HUES64 (cell line): ENCODE data around the gene MSANTD4.
"Not testable (repeated sequence)": the region's sequence is repeated elsewhere in the genome, so short reads cannot be mapped to it uniquely, and the experiment has no call there.

Experiments used
- H3K27ac ChIP-seq: 2 replicates; pipeline ENCODE4 v1.7.0; 2013; ENCODE audit warnings: low read depth, low read length, inconsistent platforms
- H3K27me3 ChIP-seq: 2 replicates; pipeline ENCODE4 v1.6.1; 2013; ENCODE audit warnings: mild to moderate bottlenecking, low read length; ENCODE audit not compliant: insufficient read depth
- H3K36me3 ChIP-seq: 2 replicates; pipeline ENCODE4 v1.6.1; 2013; ENCODE audit warnings: mild to moderate bottlenecking, low read length; ENCODE audit not compliant: insufficient read depth
- H3K4me1 ChIP-seq: 2 replicates; pipeline ENCODE4 v1.6.1; 2013; ENCODE audit warnings: mild to moderate bottlenecking, low read length, moderate library complexity; ENCODE audit not compliant: insufficient read depth
- H3K4me3 ChIP-seq: 2 replicates; pipeline ENCODE4 v1.5.1; 2013; ENCODE audit warnings: mild to moderate bottlenecking, low read length, moderate library complexity
- H3K9ac ChIP-seq: 2 replicates; pipeline ENCODE4 v1.6.1; 2013; ENCODE audit warnings: mild to moderate bottlenecking, low read depth, low read length
- H3K9me3 ChIP-seq: 2 replicates; pipeline ENCODE4 v1.6.1; 2013; ENCODE audit warnings: low read depth, low read length; ENCODE audit not compliant: insufficient read depth
- WGBS: fragments of 150-250, 120-280 bp; methylation state at CpG from one replicate; pipeline ENCODE4 v1.1.7; 2013; ENCODE audit warnings: missing lambda C conversion rate; 5-methylcytosine and 5-hydroxymethylcytosine counted together

MSANTD4 gene

DNA sequence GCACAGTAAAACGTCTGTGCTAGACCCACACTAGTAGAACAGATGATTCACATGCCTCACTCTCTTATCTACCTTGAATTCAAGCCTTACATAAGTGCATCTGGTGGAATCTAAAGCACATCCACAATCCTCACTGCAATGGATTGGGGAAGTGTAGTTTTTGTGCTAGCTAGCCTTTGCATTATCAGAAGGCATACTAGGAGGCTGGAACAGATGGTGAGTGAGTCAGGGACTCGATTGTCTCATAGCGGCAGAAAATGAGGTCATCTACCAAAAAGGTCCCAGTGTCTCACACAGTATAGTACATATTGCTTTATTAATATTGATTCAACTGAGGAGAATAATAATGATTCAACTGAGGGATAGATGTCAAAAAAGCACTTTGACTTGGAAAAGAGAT lies 9.3 kb downstream of the MSANTD4 start:
- no peaks in the 10 kb centered on the region for H3K27me3 ChIP-seq
- H3K4me1 ChIP-seq = peaks cover 17% of the 10 kb centered on the region
- H3K27ac ChIP-seq = no peak overlapping the region
- no peak overlapping the region; the same call in 1 of the 2 replicates for H3K9ac ChIP-seq
- WGBS = 80% methylated on average over 1 of the region's 3 CpGs
- no peak overlapping the region for H3K4me3 ChIP-seq
- H3K36me3 ChIP-seq = peaks cover 37% of the 10 kb centered on the region
- no peaks in the 10 kb centered on the region for H3K9me3 ChIP-seq

DNA sequence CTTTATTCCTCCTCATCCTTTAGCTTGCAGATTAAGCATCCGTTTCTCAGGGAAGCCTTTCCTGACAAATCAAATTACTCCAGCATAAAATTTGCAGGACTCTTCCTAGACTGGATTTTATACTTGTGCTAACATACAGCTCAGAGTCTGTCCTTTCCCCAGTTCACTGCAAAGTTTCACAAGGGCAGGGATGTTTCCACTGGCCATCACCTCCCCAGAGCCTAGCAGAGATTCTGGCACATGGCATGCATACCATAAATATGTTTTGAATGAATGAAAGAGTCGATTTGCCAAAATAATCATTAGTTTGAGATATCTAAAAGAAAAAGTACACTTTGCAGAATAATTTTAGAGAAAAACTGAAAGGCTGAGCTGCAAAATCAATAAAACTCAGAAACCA lies 10.6 kb downstream of the MSANTD4 start:
- peaks cover 17% of the 10 kb centered on the region for H3K4me1 ChIP-seq
- H3K36me3 ChIP-seq = peaks cover 47% of the 10 kb centered on the region
- no peak overlapping the region for H3K27ac ChIP-seq
- no peak overlapping the region for H3K9ac ChIP-seq
- H3K9me3 ChIP-seq = 0 out of 2 replicates have a peak, but pooled peaks cover under 1% of the 10 kb centered on the region
- 89% methylated on average over 1 of the region's 2 CpGs for WGBS
- no peaks in the 10 kb centered on the region for H3K27me3 ChIP-seq
- no peak overlapping the region for H3K4me3 ChIP-seq

DNA sequence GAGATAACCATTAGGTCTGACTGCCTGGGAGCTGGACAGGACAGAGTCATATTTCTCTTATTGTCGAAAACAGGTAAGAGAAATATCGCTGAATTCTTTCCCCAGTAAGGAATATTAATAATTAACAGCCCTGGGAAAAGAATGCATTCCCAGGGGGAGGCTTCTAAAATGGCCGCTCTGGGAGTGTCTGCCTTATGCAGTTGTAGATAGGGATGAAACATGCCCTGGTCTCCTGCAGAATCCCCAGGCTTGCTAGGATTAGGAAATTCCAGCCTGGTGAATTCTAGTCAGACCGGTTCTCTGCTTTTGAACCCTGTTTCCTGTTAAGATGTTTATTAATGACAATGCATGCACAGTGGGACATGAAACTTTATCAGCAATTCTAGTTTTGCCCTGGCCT lies 18.9 kb downstream of the MSANTD4 start:
- peaks cover 21% of the 10 kb centered on the region for H3K9me3 ChIP-seq
- not testable (repeated sequence) for H3K9ac ChIP-seq, H3K4me1 ChIP-seq, H3K4me3 ChIP-seq, H3K27me3 ChIP-seq, H3K27ac ChIP-seq
- H3K36me3 ChIP-seq = peaks cover 43% of the 10 kb centered on the region
- 89% methylated on average over 4 of the region's 4 CpGs for WGBS

DNA sequence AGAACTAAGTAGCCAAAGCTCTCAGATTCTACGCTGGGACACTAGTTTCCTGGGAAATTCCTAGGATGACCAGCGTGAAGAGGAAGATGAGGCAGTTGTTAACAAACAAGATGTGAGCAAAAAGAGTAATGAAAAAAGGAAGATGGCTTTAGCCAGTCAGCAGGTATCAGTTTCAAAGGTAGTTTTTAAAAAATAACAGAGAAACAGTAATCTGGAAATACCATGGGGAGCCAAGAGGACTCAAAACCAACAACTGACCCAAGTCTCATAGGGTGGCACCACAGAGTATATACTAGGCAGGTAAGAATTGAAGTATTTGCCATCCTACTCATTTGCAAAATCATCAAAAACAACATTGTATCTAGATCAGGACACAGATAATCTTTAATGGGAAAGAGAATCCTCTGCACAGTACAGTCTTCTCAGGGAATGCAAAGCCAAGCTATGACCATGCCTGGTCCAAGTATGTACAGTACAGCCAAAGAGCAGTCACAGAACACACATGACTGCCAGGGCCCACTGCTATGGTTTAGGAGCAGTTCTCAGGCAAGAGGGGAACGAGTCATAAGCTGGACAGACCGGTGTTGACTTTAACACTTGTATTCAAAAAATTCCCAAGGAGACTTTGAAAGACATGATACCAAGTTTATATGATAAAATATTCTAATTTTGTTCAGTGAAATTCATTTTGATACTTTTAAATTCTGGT lies 20.6 kb downstream of the MSANTD4 start:
- 92% methylated on average over 4 of the region's 4 CpGs for WGBS
- Histone ChIP-seq H3K27me3 (no peaks in the 10 kb centered on the region), H3K9me3 (peaks cover 20% of the 10 kb centered on the region), H3K4me3 (no peak overlapping the region), H3K4me1 (no peaks in the 10 kb centered on the region), H3K36me3 (peaks cover 28% of the 10 kb centered on the region), H3K9ac (no peak overlapping the region), H3K27ac (no peak overlapping the region)

DNA sequence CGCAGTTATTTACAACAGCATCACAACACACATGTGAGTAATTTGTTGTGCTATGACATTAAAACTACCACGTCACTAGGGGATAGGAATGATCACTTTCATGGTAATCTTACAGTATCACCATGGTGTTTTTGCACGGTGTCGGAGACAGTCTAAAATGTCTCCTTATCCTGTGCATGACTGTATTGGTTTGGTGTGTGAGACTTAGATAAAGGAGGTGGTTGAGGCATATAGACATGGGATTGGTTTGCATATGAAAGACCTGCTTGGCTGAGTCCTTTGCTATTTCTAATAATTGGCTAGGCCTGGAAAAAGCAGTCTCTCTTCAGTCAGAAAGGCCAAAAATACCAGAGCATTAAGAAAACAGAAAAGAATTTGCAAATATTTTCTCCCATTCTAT lies 30.2 kb downstream of the MSANTD4 start:
- no peak overlapping the region for H3K4me3 ChIP-seq
- no peak overlapping the region for H3K27ac ChIP-seq
- H3K4me1 ChIP-seq = peaks cover 12% of the 10 kb centered on the region
- 94% methylated on average over 4 of the region's 4 CpGs for WGBS
- H3K36me3 ChIP-seq = peaks cover 13% of the 10 kb centered on the region
- no peak overlapping the region for H3K9ac ChIP-seq
- H3K9me3 ChIP-seq = no peaks in the 10 kb centered on the region
- H3K27me3 ChIP-seq = no peaks in the 10 kb centered on the region

DNA sequence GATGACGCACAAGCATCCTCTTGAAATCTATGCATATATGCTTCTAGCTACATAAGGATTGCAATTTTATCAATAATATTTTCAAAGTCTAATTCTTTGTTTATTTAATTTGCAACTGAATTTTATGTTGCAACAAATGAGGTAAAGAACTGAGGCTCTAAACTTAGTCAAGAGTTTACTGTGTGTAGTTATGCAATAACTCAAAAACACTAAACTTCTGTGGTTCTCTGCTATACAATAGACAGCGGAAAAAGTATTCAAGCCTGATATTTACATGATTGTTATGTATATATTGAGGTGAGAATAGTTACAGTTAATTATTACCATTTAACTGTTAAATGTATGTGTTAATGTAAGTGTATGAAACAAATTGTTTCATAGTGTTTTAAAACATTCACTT lies 32.9 kb downstream of the MSANTD4 start:
- H3K9me3 ChIP-seq = no peaks in the 10 kb centered on the region
- no peaks in the 10 kb centered on the region for H3K27me3 ChIP-seq
- H3K9ac ChIP-seq = no peak overlapping the region
- no CpG with 5 or more reads among the region's 2 CpGs for WGBS
- H3K27ac ChIP-seq = no peak overlapping the region
- H3K4me1 ChIP-seq = peaks cover 12% of the 10 kb centered on the region
- no peaks in the 10 kb centered on the region for H3K36me3 ChIP-seq
- H3K4me3 ChIP-seq = no peak overlapping the region

DNA sequence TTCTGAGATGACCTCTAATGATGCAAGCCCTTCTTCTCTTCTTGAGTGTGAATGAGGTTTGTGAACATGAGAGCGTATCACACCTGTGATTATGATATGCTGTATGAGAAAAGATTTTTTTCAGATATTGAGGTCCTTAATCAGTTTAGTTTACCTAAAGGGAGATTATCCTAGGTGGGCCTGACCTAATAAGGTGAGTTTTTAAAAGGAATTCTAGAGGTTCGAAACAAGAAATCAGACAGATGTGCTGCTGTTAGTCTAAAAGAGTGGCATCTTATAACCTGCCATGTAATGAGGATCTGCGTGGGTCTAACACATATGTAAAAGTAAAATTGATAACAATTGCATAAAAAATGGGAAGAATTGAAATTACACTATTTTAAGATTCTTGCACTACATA lies 33.8 kb downstream of the MSANTD4 start:
- H3K9me3 ChIP-seq = no peaks in the 10 kb centered on the region
- peaks cover 12% of the 10 kb centered on the region for H3K4me1 ChIP-seq
- no peaks in the 10 kb centered on the region for H3K36me3 ChIP-seq
- H3K27ac ChIP-seq = no peak overlapping the region
- no peaks in the 10 kb centered on the region for H3K27me3 ChIP-seq
- whole genome bisulfite sequencing = 97% methylated on average over 3 of the region's 3 CpGs
- no peak overlapping the region for H3K9ac ChIP-seq
- no peak overlapping the region for H3K4me3 ChIP-seq

DNA sequence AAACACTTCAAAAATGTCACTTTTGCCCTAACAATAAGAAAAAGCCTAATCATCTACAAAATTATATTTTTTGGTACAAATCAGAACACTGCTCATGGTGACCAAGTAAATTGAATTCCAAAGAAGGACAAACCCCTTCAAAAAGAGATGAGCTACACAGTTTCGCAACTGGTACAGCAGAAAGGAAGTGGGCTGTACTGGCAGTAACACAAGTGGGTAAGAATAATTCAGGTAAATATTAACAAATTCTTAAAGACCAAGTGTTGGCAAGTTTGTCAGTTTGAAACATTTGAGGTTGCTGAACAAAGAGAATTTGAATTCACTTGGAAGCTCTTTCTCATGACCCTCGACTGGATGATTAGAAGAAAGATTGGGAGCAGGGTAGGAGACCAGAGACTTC lies 35.5 kb downstream of the MSANTD4 start:
- H3K4me1 ChIP-seq = peaks cover 12% of the 10 kb centered on the region
- 96% methylated on average over 2 of the region's 2 CpGs for WGBS
- H3K36me3 ChIP-seq = no peaks in the 10 kb centered on the region

DNA sequence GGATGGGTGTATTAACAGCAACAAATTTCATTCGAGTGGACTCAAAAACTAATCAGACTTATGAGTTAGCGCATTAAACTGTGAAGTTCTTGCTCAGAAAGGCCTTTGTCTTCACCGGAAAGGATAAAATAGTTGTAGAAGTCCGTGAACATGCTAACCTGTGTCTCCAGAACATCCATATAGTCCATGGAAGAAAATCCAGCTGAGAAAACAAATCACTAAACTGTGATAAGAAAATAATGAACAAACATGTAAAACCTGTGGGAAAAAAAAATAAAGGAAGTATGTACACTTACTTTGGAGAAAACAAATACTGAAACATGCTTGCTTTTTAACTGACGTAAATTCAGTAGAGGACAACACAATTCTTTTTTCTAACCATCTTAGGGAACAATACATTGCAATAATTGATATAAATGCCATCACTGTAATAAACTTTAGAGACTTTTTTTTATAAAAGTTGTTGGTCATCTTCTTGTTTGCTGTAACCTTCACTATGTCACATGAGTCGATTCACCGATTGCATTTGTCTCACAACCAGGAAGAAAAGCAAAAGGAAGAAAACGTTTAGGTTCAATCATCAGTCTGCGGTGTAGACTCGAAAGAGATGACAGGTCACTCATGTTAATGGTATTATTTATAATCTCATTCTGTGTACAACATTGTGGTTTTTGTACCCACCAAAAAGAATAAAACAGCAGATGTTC lies 41.9 kb downstream of the MSANTD4 start:
- WGBS = 97% methylated on average over 7 of the region's 10 CpGs
- H3K36me3 ChIP-seq = no peaks in the 10 kb centered on the region
- no peaks in the 10 kb centered on the region for H3K9me3 ChIP-seq
- H3K4me1 ChIP-seq = no peaks in the 10 kb centered on the region
- H3K9ac ChIP-seq = no peak overlapping the region
- no peaks in the 10 kb centered on the region for H3K27me3 ChIP-seq
- H3K4me3 ChIP-seq = no peak overlapping the region
- no peak overlapping the region for H3K27ac ChIP-seq

More for the DNA sequence above, 35.5 kb downstream of the MSANTD4 start:
- H3K4me3 ChIP-seq = no peak overlapping the region
- H3K9me3 ChIP-seq = no peaks in the 10 kb centered on the region
- no peak overlapping the region for H3K9ac ChIP-seq
- H3K27ac ChIP-seq = no peak overlapping the region
- no peaks in the 10 kb centered on the region for H3K27me3 ChIP-seq

DNA sequence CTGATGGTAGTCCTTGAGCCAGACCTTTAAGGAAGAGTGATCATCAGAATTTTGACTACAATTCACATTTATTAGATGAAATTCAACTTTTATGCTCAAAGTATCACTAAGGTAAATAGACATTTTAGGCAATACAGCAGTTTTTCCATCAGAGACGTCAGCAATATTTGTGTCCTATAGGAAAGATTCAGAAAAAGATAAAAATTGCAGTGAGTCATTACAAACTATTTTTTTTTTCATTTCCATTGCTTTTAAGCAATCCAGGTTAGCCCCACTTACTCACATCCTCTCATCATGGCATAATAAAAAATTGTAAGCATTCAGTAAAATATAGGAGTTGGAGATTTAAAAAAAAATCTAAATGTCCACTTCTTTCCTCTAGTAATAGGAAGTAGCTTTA lies 46.9 kb downstream of the MSANTD4 start:
- Histone ChIP-seq H3K4me1 (no peaks in the 10 kb centered on the region), H3K9ac (no peak overlapping the region), H3K9me3 (no peaks in the 10 kb centered on the region), H3K27me3 (no peaks in the 10 kb centered on the region), H3K27ac (no peak overlapping the region), H3K4me3 (no peak overlapping the region), H3K36me3 (no peaks in the 10 kb centered on the region)
- WGBS = no CpG with 5 or more reads among the region's 1 CpG

DNA sequence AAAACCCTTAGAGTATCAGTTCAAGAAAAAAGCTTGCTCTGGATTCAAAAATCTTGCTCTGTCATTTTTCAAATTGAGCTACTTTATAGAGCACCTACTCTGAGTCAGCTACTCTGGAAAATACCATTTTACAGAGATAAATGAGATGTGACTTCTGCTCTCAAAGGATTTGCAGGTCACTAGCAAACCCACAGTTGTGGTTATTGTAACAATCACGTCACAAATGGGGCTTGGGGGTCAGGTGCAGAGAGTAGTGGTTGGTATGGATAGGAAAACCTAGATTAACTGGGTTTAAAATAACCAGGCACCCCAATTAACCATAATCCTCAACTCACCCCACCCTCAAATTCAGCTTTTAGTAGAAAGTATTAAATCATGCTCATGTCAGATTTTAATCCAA lies 52.3 kb downstream of the MSANTD4 start:
- H3K27me3 ChIP-seq = no peaks in the 10 kb centered on the region
- H3K4me3 ChIP-seq = no peak overlapping the region
- H3K9ac ChIP-seq = no peak overlapping the region
- no peak overlapping the region for H3K27ac ChIP-seq
- 91% methylated on average over 1 of the region's 1 CpG for whole genome bisulfite sequencing
- peaks cover 8% of the 10 kb centered on the region; the same call in 1 of the 2 replicates for H3K4me1 ChIP-seq
- H3K9me3 ChIP-seq = no peaks in the 10 kb centered on the region
- H3K36me3 ChIP-seq = no peaks in the 10 kb centered on the region
